Measurements from ENCODE around the gene GNAQ. TPM values are rescaled to one million over a fixed set of nuclear protein-coding genes. Genes with fewer than 3 reads are reported as not detected.

The GNAQ gene
- total RNA-seq, 1 donor from 2014 or later = 46.7 TPM

- no peak for DNase-seq (ENCODE audit: extremely low spot score, unreplicated experiment)
- TF ChIP-seq CTCF (conservative IDR thresholded peaks at IDR 0.05) = no peak
- H3K27ac Mint-ChIP-seq = peak overlapping the region; percentile 55
Measured at GRCh38 chr9:78038620-78039300, 7.1 kb upstream of the GNAQ start.

GRCh38 chr9:78035383-78035993, 3.9 kb upstream of the GNAQ start:
- Mint-ChIP-seq H3K27me3 (no peaks in the 10 kb centered on the region), H3K36me3 (no peaks in the 10 kb centered on the region), H3K4me3 (peak overlapping the region; percentile 18), H3K27ac (peak overlapping the region; percentile 2), H3K4me1 (ENCODE audit: unreplicated experiment) (peaks cover 36% of the 10 kb centered on the region), H3K9me3 (no peaks in the 10 kb centered on the region)
- DNase-seq (ENCODE audit: extremely low spot score, unreplicated experiment) = no peak
- peak; percentile 92 for TF ChIP-seq CTCF (conservative IDR thresholded peaks at IDR 0.05)

More at GRCh38 chr9:78038620-78039300, 7.1 kb upstream of the GNAQ start:
- no peaks in the 10 kb centered on the region for H3K36me3 Mint-ChIP-seq
- no peaks in the 10 kb centered on the region for H3K27me3 Mint-ChIP-seq
- H3K4me3 Mint-ChIP-seq = peak overlapping the region; percentile 14
- H3K4me1 Mint-ChIP-seq (ENCODE audit: unreplicated experiment) = peaks cover 33% of the 10 kb centered on the region
- no peaks in the 10 kb centered on the region for H3K9me3 Mint-ChIP-seq

GRCh38 chr9:78033870-78034269, 2.3 kb upstream of the GNAQ start:
- no peaks in the 10 kb centered on the region for H3K36me3 Mint-ChIP-seq

GRCh38 chr9:78032730-78033457, 1.3 kb upstream of the GNAQ start:
- H3K27ac Mint-ChIP-seq = peak overlapping the region; percentile 93
- H3K27me3 Mint-ChIP-seq = no peaks in the 10 kb centered on the region
- H3K4me3 Mint-ChIP-seq = peak overlapping the region; percentile 94
- H3K9me3 Mint-ChIP-seq = no peaks in the 10 kb centered on the region
- no peak for TF ChIP-seq CTCF (conservative IDR thresholded peaks at IDR 0.05)
- DNase-seq (ENCODE audit: extremely low spot score, unreplicated experiment) = no peak
- peaks cover 4% of the 10 kb centered on the region for H3K36me3 Mint-ChIP-seq
- peaks cover 40% of the 10 kb centered on the region for H3K4me1 Mint-ChIP-seq (ENCODE audit: unreplicated experiment)

More at GRCh38 chr9:78033870-78034269, 2.3 kb upstream of the GNAQ start:
- no peaks in the 10 kb centered on the region for H3K9me3 Mint-ChIP-seq
- H3K4me1 Mint-ChIP-seq (ENCODE audit: unreplicated experiment) = peaks cover 41% of the 10 kb centered on the region
- no peak for DNase-seq (ENCODE audit: extremely low spot score, unreplicated experiment)
- peak overlapping the region; percentile 60 for H3K4me3 Mint-ChIP-seq
- TF ChIP-seq CTCF (conservative IDR thresholded peaks at IDR 0.05) = no peak
- H3K27ac Mint-ChIP-seq = peak overlapping the region; percentile 53
- H3K27me3 Mint-ChIP-seq = no peaks in the 10 kb centered on the region

GRCh38 chr9:78031893-78032729, 500 bp upstream of the GNAQ start:
- Mint-ChIP-seq H3K9me3 (no peaks in the 10 kb centered on the region), H3K36me3 (peaks cover 4% of the 10 kb centered on the region), H3K27ac (peak overlapping the region; percentile 93), H3K4me3 (peak overlapping the region; percentile 94), H3K4me1 (ENCODE audit: unreplicated experiment) (peaks cover 40% of the 10 kb centered on the region), H3K27me3 (no peaks in the 10 kb centered on the region)
- peak; percentile 90 for DNase-seq (ENCODE audit: extremely low spot score, unreplicated experiment)
- TF ChIP-seq CTCF (conservative IDR thresholded peaks at IDR 0.05) = no peak

Data from type B pancreatic cell (in vitro differentiated cells).